DND-41 (cell line): ENCODE results near the gene ADSS1.
A peak's percentile ranks its signal among the peaks of the same experiment; 100 is the strongest.

ENCODE experiments used
- EZH2 ChIP-seq: IDR thresholded peaks from 3 replicates; pipeline ENCODE4 v1.6.1; 2012; ENCODE audit warnings: borderline replicate concordance, low read depth, mild to moderate bottlenecking, moderate library complexity, low read length, inconsistent platforms; ENCODE audit not compliant: severe bottlenecking
- TF ChIP-seq, protein P1 (sequence below): IDR thresholded peaks from 2 replicates; pipeline ENCODE4 v1.5.1; 2012; ENCODE audit warnings: borderline replicate concordance, low read length, moderate library complexity, mild to moderate bottlenecking; ENCODE audit not compliant: poor library complexity, severe bottlenecking; ENCODE audit errors: extremely low read depth

DNA sequence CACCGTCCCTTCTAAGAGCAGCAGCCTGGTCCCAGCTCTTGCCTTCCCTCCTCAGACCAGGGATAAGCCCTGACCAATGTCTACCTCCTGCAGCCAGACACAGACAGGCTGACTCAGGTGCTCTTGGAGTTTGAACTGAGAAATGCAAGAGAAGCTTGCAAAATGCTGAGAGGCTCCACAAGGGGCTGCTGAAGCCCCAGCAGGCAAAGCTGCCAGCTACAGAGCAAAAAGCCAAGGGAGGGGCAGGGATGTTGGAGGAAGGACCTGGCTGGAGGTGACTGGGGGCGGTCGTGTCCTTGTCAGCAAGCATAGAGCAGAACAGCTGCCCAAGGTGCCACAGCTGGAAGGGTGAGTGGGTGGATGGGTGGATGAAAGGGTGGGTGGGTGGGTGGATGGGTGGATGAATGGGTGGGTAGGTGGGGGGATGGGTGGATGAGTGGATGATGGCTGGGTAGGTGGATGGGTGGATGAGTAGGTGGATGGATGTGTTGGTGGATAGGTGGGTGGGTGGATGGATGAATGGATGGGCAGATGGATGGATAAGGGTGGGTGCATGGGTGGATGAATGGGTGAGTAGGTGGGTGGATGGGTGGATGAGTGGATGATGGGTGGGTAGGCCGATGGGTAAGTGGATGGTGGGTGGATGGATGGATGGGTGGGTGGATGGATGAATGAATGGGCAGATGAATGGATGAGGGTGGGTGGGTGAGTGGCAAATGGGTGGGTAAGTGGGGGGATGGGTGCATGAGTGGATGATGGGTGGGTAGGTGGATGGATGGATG lies 38.6 kb upstream of the ADSS1 start:
- TF ChIP-seq, protein P1, sequence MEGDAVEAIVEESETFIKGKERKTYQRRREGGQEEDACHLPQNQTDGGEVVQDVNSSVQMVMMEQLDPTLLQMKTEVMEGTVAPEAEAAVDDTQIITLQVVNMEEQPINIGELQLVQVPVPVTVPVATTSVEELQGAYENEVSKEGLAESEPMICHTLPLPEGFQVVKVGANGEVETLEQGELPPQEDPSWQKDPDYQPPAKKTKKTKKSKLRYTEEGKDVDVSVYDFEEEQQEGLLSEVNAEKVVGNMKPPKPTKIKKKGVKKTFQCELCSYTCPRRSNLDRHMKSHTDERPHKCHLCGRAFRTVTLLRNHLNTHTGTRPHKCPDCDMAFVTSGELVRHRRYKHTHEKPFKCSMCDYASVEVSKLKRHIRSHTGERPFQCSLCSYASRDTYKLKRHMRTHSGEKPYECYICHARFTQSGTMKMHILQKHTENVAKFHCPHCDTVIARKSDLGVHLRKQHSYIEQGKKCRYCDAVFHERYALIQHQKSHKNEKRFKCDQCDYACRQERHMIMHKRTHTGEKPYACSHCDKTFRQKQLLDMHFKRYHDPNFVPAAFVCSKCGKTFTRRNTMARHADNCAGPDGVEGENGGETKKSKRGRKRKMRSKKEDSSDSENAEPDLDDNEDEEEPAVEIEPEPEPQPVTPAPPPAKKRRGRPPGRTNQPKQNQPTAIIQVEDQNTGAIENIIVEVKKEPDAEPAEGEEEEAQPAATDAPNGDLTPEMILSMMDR = peak; percentile 17
- TF ChIP-seq EZH2 = no peak
